GM19467 (cell line): Measurements from ENCODE around the gene CUZD1.
"Not testable (repeated sequence)": the region's sequence is repeated elsewhere in the genome, so short reads cannot be mapped to it uniquely, and the experiment has no call there.

Source experiments
- ATAC-seq: cut with Tn5 transposase; IDR thresholded peaks from one replicate; pipeline ENCODE4 v1.9.1; 2021; ENCODE audit warnings: mild to moderate bottlenecking, moderate library complexity; ENCODE audit not compliant: unreplicated experiment

Gene CUZD1

DNA sequence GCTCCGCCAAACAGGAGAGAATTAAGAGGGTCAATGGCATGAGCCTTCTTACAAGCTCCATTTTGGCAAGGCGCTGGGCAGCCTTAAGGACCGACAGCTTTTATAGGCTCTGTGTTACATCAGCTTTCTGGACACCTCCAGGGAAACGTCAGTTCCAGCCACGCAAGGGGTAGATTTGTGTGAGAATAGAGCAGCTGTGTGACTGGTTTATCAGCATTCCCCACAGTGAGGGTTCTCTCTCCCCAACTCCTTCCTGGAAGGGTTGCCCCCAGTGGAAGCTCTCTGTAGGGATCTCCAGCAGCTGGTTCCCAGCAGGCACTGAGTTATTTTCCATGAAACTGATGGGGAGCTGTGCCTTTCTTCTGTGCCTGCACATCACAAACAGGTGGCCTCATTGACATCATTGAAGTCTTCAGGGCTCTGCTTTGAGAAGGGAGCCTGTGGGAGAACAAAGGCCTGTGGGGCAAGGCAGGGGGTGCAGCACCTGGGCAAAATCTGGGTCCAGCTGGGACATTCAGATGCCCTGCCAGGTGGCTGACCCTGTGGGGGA is at the start of gene CUZD1:
Gene CUZD1 (minus strand): TSS at position 75 of the 550 bp plus-strand sequence. CDS start 14 bp downstream, at position 61.
- ATAC-seq = no peak

GRCh38 chr10:122894261-122894944 is 48.7 kb upstream of the CUZD1 start:
- no peak for ATAC-seq

GRCh38 chr10:122884166-122884565 is 38.5 kb upstream of the CUZD1 start:
- ATAC-seq = no peak

DNA sequence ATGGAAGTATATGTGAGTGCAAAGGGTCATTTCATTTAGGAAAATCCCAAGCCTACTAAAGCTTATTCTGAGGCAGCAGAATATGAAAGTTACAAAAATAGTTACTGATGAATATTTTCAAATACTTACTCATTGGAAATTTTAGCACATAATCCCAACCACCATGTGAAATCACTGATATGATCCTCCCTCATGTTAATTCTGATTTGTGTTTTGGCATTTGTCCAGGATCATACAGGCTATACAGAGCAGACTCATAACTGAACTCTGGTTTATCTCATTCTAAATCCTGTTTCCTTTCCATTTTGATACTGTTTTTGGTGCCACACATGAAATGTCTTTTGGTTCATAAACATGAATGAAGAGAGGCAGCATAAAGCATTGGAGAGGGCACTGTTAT is 37.1 kb upstream of the CUZD1 start:
- ATAC-seq = no peak

- ATAC-seq = peak; percentile 82
These were observed 33.9 kb upstream of the CUZD1 start, which contains the start of gene FAM24B for GRCh38 chr10:122879339-122880273. Gene FAM24B, minus strand, starts transcription at chr10:122879581. Its CDS starts 29,066 bp downstream, at chr10:122850515.

GRCh38 chr10:122878799-122879338 is 33.2 kb upstream of the CUZD1 start:
- peak; percentile 8 for ATAC-seq

DNA sequence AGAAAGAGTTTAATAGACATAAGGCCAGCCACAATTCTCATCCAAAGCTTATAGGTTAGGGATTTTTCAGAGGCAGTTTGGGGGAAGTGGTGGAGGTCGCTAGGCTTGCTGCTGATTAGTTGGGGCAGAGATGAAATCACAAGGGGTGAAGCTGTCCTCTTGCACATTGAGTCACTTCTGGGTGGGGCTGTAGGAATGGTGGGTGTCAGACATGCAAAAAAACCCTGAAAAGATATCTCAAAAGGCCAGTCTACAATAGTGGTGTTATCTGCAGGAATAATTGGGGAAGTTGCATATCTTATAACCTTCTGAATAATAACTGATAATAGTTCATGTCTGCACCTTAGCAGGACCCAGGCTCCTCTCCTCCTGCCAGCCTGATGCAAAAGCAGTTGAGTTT is 31.6 kb upstream of the CUZD1 start:
- no peak for ATAC-seq

DNA sequence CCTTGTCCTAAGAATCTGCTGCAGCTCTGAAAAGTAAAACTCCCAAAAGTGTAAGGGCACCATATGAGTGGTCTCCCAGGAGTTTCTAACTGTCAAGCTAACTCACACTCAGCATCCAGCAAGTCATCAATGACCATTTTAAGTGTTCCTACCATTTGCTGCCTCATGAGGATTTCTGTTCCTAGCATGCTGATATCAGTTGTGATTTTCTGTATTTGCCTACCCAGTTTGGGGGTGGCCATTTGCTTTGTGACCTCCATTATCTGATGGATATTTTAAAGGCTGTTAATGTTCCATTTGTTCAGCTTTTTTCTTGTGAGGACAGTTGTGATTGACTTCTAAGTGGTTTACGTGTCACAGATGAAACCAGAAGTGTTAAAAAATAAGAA is 30.8 kb upstream of the CUZD1 start:
- ATAC-seq = no peak

DNA sequence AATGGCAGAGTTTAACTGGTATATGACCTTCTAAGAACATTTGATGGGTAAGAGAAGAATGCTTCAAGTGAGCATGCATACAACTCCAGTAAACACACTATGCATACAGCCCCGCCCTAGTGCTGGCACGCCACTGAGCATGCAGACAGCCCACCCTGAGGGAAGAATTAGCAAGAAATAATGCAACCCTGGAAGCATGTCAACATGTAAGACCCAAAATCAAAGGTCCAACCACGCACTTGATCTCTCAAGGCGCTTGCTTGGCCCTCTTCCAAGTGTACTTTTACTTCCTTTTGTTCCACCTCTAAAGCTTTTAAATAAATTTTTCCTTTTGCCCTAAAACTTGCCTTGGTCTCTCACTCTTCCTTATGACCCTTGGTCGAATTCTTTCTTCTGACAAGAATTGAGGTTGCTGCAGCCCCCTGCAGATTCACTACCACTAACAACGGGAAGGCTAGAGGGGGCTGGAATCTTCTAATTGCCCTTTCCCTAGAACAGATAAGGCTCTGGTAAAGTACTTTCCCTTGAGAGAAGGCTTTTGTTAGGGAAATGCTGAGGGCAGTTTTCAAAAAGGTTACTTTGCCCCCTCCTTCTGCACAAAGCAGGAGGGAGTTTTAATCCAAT is 30.3 kb upstream of the CUZD1 start:
- ATAC-seq = no peak

GRCh38 chr10:122871947-122872346 is 26.3 kb upstream of the CUZD1 start:
- ATAC-seq = not testable (repeated sequence)

- not testable (repeated sequence) for ATAC-seq
These were observed 23.1 kb upstream of the CUZD1 start for GRCh38 chr10:122868768-122869167.

DNA sequence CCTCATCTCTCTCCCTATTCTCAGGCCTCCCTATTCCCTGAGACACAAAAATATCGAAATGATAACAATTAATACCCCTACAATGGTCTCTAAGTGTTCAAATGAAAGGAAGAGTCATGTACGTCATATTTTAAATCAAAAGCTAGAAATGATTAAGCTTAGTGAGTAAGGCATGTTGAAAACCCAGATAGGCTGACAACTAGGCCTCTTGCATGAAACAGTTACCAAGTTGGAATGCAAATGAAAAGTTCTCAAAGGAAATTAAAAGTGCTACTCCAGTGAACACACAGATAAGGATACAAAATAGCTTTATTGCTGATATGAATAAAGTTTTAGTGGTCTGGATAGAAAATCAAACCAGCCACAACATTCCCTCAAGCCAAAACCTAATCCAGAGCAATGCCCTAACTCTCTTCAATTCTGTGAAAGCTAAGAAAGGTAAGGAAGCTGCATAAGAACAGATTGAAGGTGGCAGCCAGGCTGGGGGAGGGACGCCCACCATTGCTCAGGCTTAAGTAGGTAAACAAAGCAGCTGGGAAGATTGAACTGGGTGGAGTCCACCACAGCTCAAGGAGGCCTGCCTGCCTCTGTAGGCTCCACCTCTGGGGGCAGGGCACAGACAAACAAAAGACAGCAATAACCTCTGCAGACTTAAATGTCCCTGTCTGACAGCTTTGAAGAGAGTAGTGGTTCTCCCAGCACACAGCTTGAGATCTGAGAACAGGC is 21.3 kb upstream of the CUZD1 start:
- not testable (repeated sequence) for ATAC-seq

GRCh38 chr10:122864901-122865300 is 19.2 kb upstream of the CUZD1 start:
- no peak for ATAC-seq

DNA sequence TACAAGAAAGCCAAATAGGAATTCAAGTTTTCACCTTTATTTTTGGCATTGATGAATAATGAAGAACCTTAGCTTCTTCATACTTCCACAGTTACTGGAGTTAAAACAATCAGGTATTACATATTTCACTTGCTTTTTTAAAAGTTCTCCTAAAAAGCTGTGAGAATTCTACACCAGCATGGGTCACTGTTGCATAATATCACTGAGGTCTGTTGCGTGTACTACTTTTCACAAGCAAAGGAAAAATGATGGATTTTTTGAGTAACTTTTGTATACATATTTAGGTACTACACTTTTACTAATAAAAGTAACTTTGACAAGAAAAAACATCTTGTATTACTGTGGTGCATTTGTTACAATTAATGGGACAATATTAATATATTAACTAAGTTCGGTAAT is 18.5 kb upstream of the CUZD1 start:
- ATAC-seq = no peak

DNA sequence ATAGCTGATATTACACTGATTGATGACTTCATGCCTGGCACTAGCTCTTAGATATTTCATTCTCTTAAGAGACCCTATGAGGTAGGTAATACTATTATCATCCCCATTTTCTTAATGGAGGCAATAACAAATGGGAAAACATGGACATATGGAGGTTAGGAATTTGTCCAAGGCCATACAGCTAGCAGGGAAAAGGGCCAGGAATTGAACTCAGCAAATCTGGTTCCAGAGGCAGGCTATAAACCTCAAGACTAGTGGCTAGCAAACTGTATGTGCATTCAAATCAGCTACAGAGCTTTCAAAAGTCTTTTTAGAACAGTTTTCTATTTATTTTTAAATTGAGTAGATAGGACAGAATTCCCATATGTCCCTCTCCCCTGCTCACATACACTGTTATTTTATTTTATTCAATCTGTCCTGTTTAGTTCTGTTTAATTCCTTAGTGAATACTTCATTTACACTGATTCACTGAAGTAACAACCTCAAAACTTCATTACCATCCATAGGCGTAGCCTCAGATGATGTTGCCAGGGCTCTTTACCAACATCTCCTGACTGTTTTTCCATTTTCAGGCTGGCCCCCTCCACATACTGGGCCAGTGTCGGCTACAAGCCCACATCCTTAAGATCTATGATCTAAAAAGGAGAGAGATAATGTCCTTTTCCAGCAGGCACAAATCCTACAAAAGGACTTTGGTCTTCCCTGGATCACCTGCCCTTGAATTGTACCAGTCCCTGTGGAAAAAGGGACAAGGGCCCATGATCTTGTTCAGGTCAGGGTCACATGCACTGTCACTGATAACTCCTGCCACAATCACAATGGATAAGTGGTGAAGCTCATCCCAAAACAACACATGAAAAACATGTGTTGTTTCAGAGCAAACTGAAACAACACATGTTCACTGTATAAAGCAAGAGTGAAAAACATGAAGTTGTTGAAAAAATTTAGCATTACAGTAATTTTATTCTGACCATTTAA is 17.8 kb upstream of the CUZD1 start:
- ATAC-seq = no peak

DNA sequence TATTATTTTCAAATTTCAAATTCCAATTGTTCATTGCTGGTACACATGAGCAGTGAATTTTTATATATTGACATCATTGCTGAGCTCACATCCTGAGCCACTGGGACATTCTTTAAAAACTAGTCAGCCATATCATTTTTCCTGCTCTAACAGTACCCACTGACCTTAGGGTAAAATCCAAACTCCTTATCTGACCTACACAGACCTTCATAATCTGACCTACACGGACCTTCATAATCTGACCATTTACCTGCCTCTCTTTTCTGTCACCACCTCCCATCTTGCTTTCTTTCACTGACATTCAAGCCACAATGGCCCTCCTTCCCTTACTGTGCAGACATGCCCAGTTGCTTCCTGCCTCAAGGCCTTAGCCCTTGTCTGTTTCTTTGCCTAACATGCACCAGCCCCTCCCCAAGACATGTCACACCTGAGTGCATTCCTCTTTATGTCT is 16.1 kb upstream of the CUZD1 start:
- no peak for ATAC-seq

DNA sequence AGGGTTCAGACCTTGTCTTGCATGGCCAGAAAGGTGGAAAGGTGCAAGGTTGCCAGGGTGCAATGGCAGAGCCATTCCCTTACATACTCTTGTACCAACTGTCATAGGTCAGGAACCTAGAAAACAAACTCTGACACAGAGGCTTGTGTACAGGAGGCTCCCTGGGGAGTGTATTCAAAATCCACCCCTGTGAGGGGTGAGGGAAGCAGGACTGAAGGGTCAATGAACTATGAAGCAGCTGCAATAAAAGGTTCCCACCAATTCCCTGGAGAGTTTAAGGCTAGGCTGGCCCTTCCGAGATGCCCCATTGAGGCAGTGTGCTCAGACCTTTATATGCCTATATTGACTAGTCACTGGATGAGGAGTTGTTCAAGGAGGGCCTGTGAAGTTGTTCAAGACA is 13.9 kb upstream of the CUZD1 start:
- no peak for ATAC-seq

- ATAC-seq = not testable (repeated sequence)
These were observed 12.4 kb upstream of the CUZD1 start for GRCh38 chr10:122858042-122858441.

DNA sequence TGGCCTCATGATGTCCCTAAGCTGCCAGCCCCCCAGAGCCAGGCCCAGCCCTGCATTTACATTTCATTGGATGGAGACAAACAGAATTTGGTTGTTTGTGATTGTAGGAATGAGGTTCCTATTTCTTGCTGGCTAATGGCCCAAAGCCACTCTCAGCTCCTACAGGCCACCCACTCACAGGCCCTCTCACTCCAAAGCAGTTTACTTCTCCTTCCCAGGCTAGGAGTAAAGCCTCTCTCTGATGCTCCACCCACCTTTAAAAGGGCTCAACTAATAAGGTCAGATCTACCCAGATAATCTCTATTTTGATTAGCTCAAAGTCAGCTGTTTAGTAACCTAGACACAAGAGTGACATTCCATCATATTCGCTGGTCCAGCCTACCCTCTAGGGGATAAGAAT is 11.2 kb upstream of the CUZD1 start:
- ATAC-seq = no peak
